Endodermal cell (in vitro differentiated cells): ENCODE results near the gene SUMO3. TPM values are rescaled to one million over a fixed set of nuclear protein-coding genes. Genes with fewer than 3 reads are reported as not detected.
"Not testable (repeated sequence)": the region's sequence is repeated elsewhere in the genome, so short reads cannot be mapped to it uniquely, and the experiment has no call there.

Experiments
- DNase-seq: peaks from one replicate; pipeline ENCODE4 v3.0.0-alpha.2; 2017
- H3K27ac ChIP-seq: 2 replicates; pipeline ENCODE4 v1.5.1; 2013; ENCODE audit warnings: mild to moderate bottlenecking, low read depth, low read length, moderate library complexity
- H3K27me3 ChIP-seq: 2 replicates; pipeline ENCODE4 v1.6.1; 2013; ENCODE audit warnings: mild to moderate bottlenecking, low read length, moderate library complexity; ENCODE audit not compliant: insufficient read depth, control insufficient read depth, poor library complexity, severe bottlenecking
- H3K36me3 ChIP-seq: 2 replicates; pipeline ENCODE4 v1.7.0; 2013; ENCODE audit warnings: mild to moderate bottlenecking, low read length, moderate library complexity; ENCODE audit not compliant: control insufficient read depth, insufficient read depth
- H3K4me1 ChIP-seq: one replicate; pipeline ENCODE4 v1.7.0; 2013; ENCODE audit warnings: low read length; ENCODE audit not compliant: control insufficient read depth, insufficient read depth
- H3K4me3 ChIP-seq: 2 replicates; pipeline ENCODE4 v1.5.1; 2013; ENCODE audit warnings: mild to moderate bottlenecking, low read length, moderate library complexity
- H3K9ac ChIP-seq: 2 replicates; pipeline ENCODE4 v1.6.1; 2013; ENCODE audit warnings: mild to moderate bottlenecking, low read length, moderate library complexity; ENCODE audit not compliant: poor library complexity, severe bottlenecking; ENCODE audit errors: extremely low read depth
- H3K9me3 ChIP-seq: 2 replicates; pipeline ENCODE4 v1.6.1; 2013; ENCODE audit warnings: mild to moderate bottlenecking, low read length, moderate library complexity; ENCODE audit not compliant: control insufficient read depth
- H3K27ac Mint-ChIP-seq: 2 replicates; pipeline ENCODE4 v1.8.0; 2020; ENCODE audit warnings: mixed read lengths
- H3K27me3 Mint-ChIP-seq: 2 replicates; pipeline ENCODE4 v1.8.0; 2021; ENCODE audit warnings: mild to moderate bottlenecking, mixed read lengths; ENCODE audit not compliant: insufficient read depth
- H3K36me3 Mint-ChIP-seq: 2 replicates; pipeline ENCODE4 v1.8.0; 2020; ENCODE audit warnings: low read depth, mixed read lengths
- H3K4me1 Mint-ChIP-seq: 2 replicates; pipeline ENCODE4 v1.8.0; 2020; ENCODE audit warnings: mixed read lengths
- H3K4me3 Mint-ChIP-seq: 2 replicates; pipeline ENCODE4 v1.8.0; 2020; ENCODE audit warnings: mild to moderate bottlenecking, moderate library complexity, mixed read lengths
- H3K9me3 Mint-ChIP-seq: 2 replicates; pipeline ENCODE4 v1.8.0; 2020; ENCODE audit warnings: mild to moderate bottlenecking, mixed read lengths
- CTCF ChIP-seq: fragments of 200-600 bp; sonication (generic); conservative IDR thresholded peaks from 2 replicates; pipeline ENCODE4 v1.5.0; 2021; ENCODE audit warnings: antibody characterized with exemption, mild to moderate bottlenecking
- WGBS, 2 experiments: methylation state at CpG; one replicate each; pipeline versions ENCODE4 v1.1.5 to v1.1.7; 2013; ENCODE audit warnings: missing lambda C conversion rate in 2 of 2, mixed read lengths in 1 of 2; ENCODE audit not compliant: insufficient coverage in 1 of 2, insufficient read length in 1 of 2; 5-methylcytosine and 5-hydroxymethylcytosine counted together
- total RNA-seq, 2 donors: library from RNA; stranded (reverse); fragmentation: NEBNext Ultra II Directional in 1 of 2; extraction: Animal tissue kit (Norgen Biotek cat#: 25700) in 1 of 2; gene quantifications; 2 replicates in 1 of 2; 3 replicates in 1 of 2; pipeline ENCODE4 v1.2.1, GENCODE V29; 2021

Gene SUMO3
- total RNA-seq, 2 donors from 2014 or later, result 79.5 to 96.4 TPM

GRCh38 chr21:44833663-44834062 is 15.8 kb upstream of the SUMO3 start:
- Mint-ChIP-seq H3K4me1 (no peaks in the 10 kb centered on the region), H3K36me3 (no peaks in the 10 kb centered on the region), H3K27me3 (peaks cover 6% of the 10 kb centered on the region), H3K4me3 (no peak overlapping the region), H3K27ac (no peak overlapping the region), H3K9me3 (peaks cover 16% of the 10 kb centered on the region)
- no peak for DNase-seq
- WGBS, 2 experiments, result 88 to 92% methylated on average over 5 of the region's 5 CpGs
- Histone ChIP-seq H3K27ac (no peak overlapping the region), H3K36me3 (no peaks in the 10 kb centered on the region), H3K4me1 (no peaks in the 10 kb centered on the region), H3K4me3 (no peak overlapping the region), H3K9ac (no peak overlapping the region), H3K27me3 (no peaks in the 10 kb centered on the region), H3K9me3 (peaks cover 9% of the 10 kb centered on the region)
- no peak for TF ChIP-seq CTCF

GRCh38 chr21:44832516-44833255 is 14.8 kb upstream of the SUMO3 start:
- H3K4me1 ChIP-seq, H3K4me3 ChIP-seq, DNase-seq, H3K27ac Mint-ChIP-seq, H3K36me3 ChIP-seq, H3K4me3 Mint-ChIP-seq, H3K27ac ChIP-seq, H3K36me3 Mint-ChIP-seq, H3K4me1 Mint-ChIP-seq, H3K27me3 ChIP-seq, H3K9ac ChIP-seq: not testable (repeated sequence)
- Mint-ChIP-seq H3K9me3 (peaks cover 26% of the 10 kb centered on the region), H3K27me3 (peaks cover 12% of the 10 kb centered on the region)
- WGBS, 2 experiments, result 92 to 94% methylated on average over 21 to 23 of the region's 23 CpGs
- H3K9me3 ChIP-seq, result peaks cover 19% of the 10 kb centered on the region

DNA sequence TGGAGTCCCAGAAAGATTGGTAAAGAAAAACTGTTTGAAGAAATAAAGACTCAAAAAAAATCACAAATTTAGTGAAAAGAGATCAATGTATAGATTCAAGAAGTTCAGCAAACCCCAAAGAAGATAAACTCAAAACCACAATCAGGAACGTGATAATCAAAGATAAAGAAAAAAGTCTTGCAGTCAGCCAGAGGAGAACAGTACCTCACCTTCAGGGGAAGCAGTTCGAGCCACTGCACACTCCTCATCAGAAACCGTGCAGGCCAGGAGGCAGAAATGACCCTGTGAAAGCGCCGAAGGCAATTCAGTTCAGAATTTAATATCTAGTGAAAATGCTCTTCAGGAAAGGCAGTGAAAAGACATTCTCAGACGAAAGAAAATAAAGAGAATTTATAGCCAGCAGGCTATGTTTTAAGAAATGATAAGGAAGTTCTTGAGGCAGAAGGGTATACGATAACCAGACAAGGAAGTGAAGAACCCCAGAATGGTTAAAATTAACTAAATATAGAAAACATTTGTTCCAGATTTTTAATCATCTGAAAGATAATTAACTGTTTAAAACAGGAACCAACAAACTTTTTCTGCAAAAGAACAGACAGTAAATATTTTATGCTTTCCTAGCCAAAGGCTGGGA is 13.5 kb upstream of the SUMO3 start:
- WGBS, 2 experiments, result 87 to 92% methylated on average over 6 to 7 of the region's 7 CpGs
- H3K27ac Mint-ChIP-seq, result no peak overlapping the region
- peaks cover 36% of the 10 kb centered on the region for H3K9me3 Mint-ChIP-seq

More for the DNA sequence above, 13.5 kb upstream of the SUMO3 start:
- DNase-seq, result no peak
- TF ChIP-seq CTCF, result no peak
- Mint-ChIP-seq H3K4me1 (no peaks in the 10 kb centered on the region), H3K36me3 (no peaks in the 10 kb centered on the region), H3K4me3 (no peak overlapping the region), H3K27me3 (peaks cover 16% of the 10 kb centered on the region)
- Histone ChIP-seq H3K4me1 (no peaks in the 10 kb centered on the region), H3K9me3 (peaks cover 23% of the 10 kb centered on the region), H3K27me3 (no peaks in the 10 kb centered on the region), H3K36me3 (no peaks in the 10 kb centered on the region), H3K4me3 (no peak overlapping the region), H3K9ac (no peak overlapping the region), H3K27ac (no peak overlapping the region)
